Nucleus accumbens (tissue), 56 donors: ENCODE measurements around the gene SCCPDH.
"Not testable (repeated sequence)": the region's sequence is repeated elsewhere in the genome, so short reads cannot be mapped to it uniquely, and the experiment has no call there.

Source experiments
- DNase-seq, 56 donors: peaks; one replicate each; lab custom pipeline; 2025; lab: John Stamatoyannopoulos, UW

The SCCPDH gene

GRCh38 chr1:246795906-246796694 lies 71.9 kb downstream of the SCCPDH start:
- DNase-seq = no peak

GRCh38 chr1:246797157-246797556 lies 72.9 kb downstream of the SCCPDH start:
- no peak for DNase-seq

- DNase-seq = no peak
These were observed 73.4 kb downstream of the SCCPDH start for GRCh38 chr1:246797597-246797996.

- no peak for DNase-seq
These were observed 73.9 kb downstream of the SCCPDH start for GRCh38 chr1:246798107-246798506.

- DNase-seq = no peak
These were observed 74.6 kb downstream of the SCCPDH start for GRCh38 chr1:246798606-246799496.

- DNase-seq = no peak
These were observed 76.1 kb downstream of the SCCPDH start for GRCh38 chr1:246800356-246800755.

- no peak for DNase-seq
These were observed 76.5 kb downstream of the SCCPDH start for GRCh38 chr1:246800756-246801155.

- DNase-seq = no peak
These were observed 77.2 kb downstream of the SCCPDH start for GRCh38 chr1:246801241-246802020.

- DNase-seq = no peak
These were observed 79.2 kb downstream of the SCCPDH start for GRCh38 chr1:246803373-246803772.

GRCh38 chr1:246803883-246804282 lies 79.7 kb downstream of the SCCPDH start:
- no peak for DNase-seq

GRCh38 chr1:246805135-246805716 lies 81.0 kb downstream of the SCCPDH start:
- no peak for DNase-seq

GRCh38 chr1:246809473-246809872 lies 85.3 kb downstream of the SCCPDH start:
- no peak for DNase-seq

GRCh38 chr1:246811985-246812384 lies 87.8 kb downstream of the SCCPDH start:
- DNase-seq = no peak

- not testable (repeated sequence) for DNase-seq
These were observed 89.1 kb downstream of the SCCPDH start for GRCh38 chr1:246813325-246813724.

- no peak for DNase-seq
These were observed 90.7 kb downstream of the SCCPDH start for GRCh38 chr1:246814890-246815289.

- no peak for DNase-seq
These were observed 91.6 kb downstream of the SCCPDH start for GRCh38 chr1:246815693-246816270.
